ENCODE measurements around the gene AGGF1.

DNA sequence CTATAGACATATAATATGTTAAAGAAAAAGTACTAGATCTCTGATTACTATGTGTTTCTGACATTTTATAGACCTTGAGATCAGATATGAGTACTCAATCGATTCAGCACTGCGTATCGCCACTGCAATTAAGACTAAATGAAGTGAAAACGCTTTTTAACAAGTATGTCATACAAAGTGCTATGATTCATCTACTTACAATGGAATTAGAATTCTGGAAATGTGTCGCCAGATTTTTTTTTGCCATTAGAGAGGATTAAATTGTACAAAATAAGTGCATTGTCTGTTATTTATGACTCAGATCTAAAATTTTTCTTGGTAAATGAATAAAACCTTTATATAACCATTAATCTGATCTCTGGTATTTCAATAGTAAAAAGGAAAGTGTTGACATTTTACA is 20.0 kb upstream of the AGGF1 start:
- TF ChIP-seq POLR2A (IDR thresholded peaks at IDR 0.05; ENCODE audit: low read length) (no peak), RNF2 (IDR thresholded peaks at IDR 0.05; ENCODE audit: borderline replicate concordance, low read depth) (no peak)
